H1 (cell line): ENCODE results near the gene SHISA6. TPM values are rescaled to one million over a fixed set of nuclear protein-coding genes. Genes with fewer than 3 reads are reported as not detected.

Experiments used
- CTCF ChIA-PET: fragments of 300-600 bp; sonication (Branson Sonifier 250); formaldehyde crosslinking; loops from one replicate; lab custom pipeline; 2021; ENCODE audit not compliant: partially characterized antibody; lab: Charles Lee
- POLR2A ChIA-PET: fragments of 300-600 bp; sonication (Branson Sonifier 250); formaldehyde crosslinking; loops from one replicate; lab custom pipeline; 2021; ENCODE audit warnings: inconsistent platforms; ENCODE audit not compliant: partially characterized antibody; lab: Charles Lee
- DNase-seq, 2 experiments: peaks; one replicate each; pipeline versions ENCODE4 v3.0.0 to v3.0.0-alpha.2; 2010 to 2022; ENCODE audit warnings: low spot score in 2 of 2, low read depth in 1 of 2, mixed read lengths in 1 of 2
- FAIRE-seq: peaks from 2 replicates; lab custom pipeline; 2011; peaks lifted over from hg19 to GRCh38; lab: Jason Lieb, UNC
- H2AFZ ChIP-seq: 2 replicates; pipeline ENCODE4 v1.8.1; 2012; ENCODE audit warnings: low read length, inconsistent platforms
- H2AK5ac ChIP-seq: 2 replicates; pipeline ENCODE4 v1.6.1; 2013; ENCODE audit warnings: low read depth, low read length
- H2BK120ac ChIP-seq: replicated peaks from 2 replicates; pipeline ENCODE3; 2013; ENCODE audit warnings: low read depth, low read length, inconsistent platforms
- H2BK12ac ChIP-seq: 2 replicates; pipeline ENCODE4 v1.6.1; 2013; ENCODE audit warnings: low read depth, low read length
- H2BK15ac ChIP-seq: 2 replicates; pipeline ENCODE4 v1.6.1; 2013; ENCODE audit warnings: low read length
- H2BK20ac ChIP-seq: 2 replicates; pipeline ENCODE4 v1.6.1; 2013; ENCODE audit warnings: low read length
- H2BK5ac ChIP-seq: 2 replicates; pipeline ENCODE4 v1.6.1; 2013; ENCODE audit warnings: low read depth, low read length
- H3K14ac ChIP-seq: 2 replicates; pipeline ENCODE4 v1.6.1; 2013; ENCODE audit warnings: inconsistent platforms; ENCODE audit not compliant: insufficient read length
- H3K18ac ChIP-seq: 2 replicates; pipeline ENCODE4 v1.6.1; 2013; ENCODE audit warnings: low read length; ENCODE audit errors: extremely low read depth
- H3K23ac ChIP-seq: 2 replicates; pipeline ENCODE4 v1.6.1; 2013; ENCODE audit warnings: inconsistent platforms; ENCODE audit not compliant: insufficient read length
- H3K23me2 ChIP-seq: 2 replicates; pipeline ENCODE4 v1.6.1; 2013; ENCODE audit warnings: low read depth, low read length
- H3K27ac ChIP-seq: 2 replicates; pipeline ENCODE4 v1.6.1; 2011; ENCODE audit warnings: low read depth, low read length, inconsistent platforms
- H3K27me3 ChIP-seq, 4 experiments: replicated peaks in 1 of 4; 1 replicate in 1 of 4; 2 replicates in 3 of 4; pipeline versions ENCODE4 v1.6.1 to v1.8.1; 2011 to 2013; ENCODE audit warnings: low read length in 3 of 4, mild to moderate bottlenecking in 3 of 4, inconsistent platforms in 2 of 4, mixed read lengths in 2 of 4, moderate library complexity in 1 of 4; ENCODE audit not compliant: control insufficient read depth in 3 of 4, insufficient read depth in 3 of 4; ENCODE audit errors: extremely low read depth in 1 of 4
- H3K36me3 ChIP-seq, 4 experiments: 2 replicates each; pipeline versions ENCODE4 v1.6.1 to v1.8.1; 2011 to 2013; ENCODE audit warnings: mild to moderate bottlenecking in 4 of 4, low read length in 3 of 4, moderate library complexity in 2 of 4, control low read depth in 1 of 4, inconsistent platforms in 1 of 4; ENCODE audit not compliant: insufficient read depth in 4 of 4, control insufficient read depth in 2 of 4
- H3K4ac ChIP-seq: replicated peaks from 2 replicates; pipeline ENCODE3; 2013; ENCODE audit warnings: low read length, low read depth, mixed read lengths, inconsistent platforms; ENCODE audit not compliant: insufficient read length
- H3K4me1 ChIP-seq, 4 experiments: replicated peaks in 1 of 4; 1 replicate in 1 of 4; 2 replicates in 3 of 4; pipeline versions ENCODE4 v1.6.1 to v1.8.1; 2011 to 2013; ENCODE audit warnings: low read length in 3 of 4, inconsistent platforms in 2 of 4, mixed read lengths in 1 of 4; ENCODE audit not compliant: insufficient read depth in 4 of 4, control insufficient read depth in 3 of 4
- H3K4me2 ChIP-seq, 2 experiments: 2 replicates each; pipeline versions ENCODE4 v1.6.1 to v1.8.1; 2011 to 2013; ENCODE audit warnings: low read depth in 2 of 2, low read length in 2 of 2, control low read depth in 1 of 2, inconsistent platforms in 1 of 2, mild to moderate bottlenecking in 1 of 2; ENCODE audit not compliant: insufficient read depth in 1 of 2
- H3K4me3 ChIP-seq, 4 experiments: fragments of 200-600, 300-600 bp in 1 of 4; sonication (generic), shearing (Covaris generic), sonication (Bioruptor Twin) in 1 of 4; 2 replicates each; pipeline versions ENCODE4 v1.5.1 to v1.8.1; 2011 to 2016; ENCODE audit warnings: low read length in 4 of 4, low read depth in 3 of 4, control low read depth in 2 of 4, inconsistent platforms in 2 of 4, mild to moderate bottlenecking in 2 of 4, mixed read lengths in 1 of 4, moderate library complexity in 1 of 4; ENCODE audit not compliant: insufficient read depth in 2 of 4; ENCODE audit errors: extremely low read depth in 1 of 4
- H3K56ac ChIP-seq: replicated peaks from 2 replicates; pipeline ENCODE3; 2013; ENCODE audit warnings: low read depth, mild to moderate bottlenecking, mixed read lengths, low read length, inconsistent platforms; ENCODE audit not compliant: insufficient read length
- H3K79me1 ChIP-seq: 2 replicates; pipeline ENCODE4 v1.6.1; 2013; ENCODE audit warnings: low read depth, low read length, control low read depth
- H3K79me2 ChIP-seq, 2 experiments: 2 replicates each; pipeline versions ENCODE4 v1.6.1 to v1.8.1; 2012 to 2013; ENCODE audit warnings: low read length in 2 of 2, mild to moderate bottlenecking in 2 of 2, inconsistent platforms in 1 of 2; ENCODE audit not compliant: insufficient read depth in 2 of 2, control insufficient read depth in 1 of 2
- H3K9ac ChIP-seq, 4 experiments: replicated peaks in 1 of 4; 1 replicate in 1 of 4; 2 replicates in 3 of 4; pipeline versions ENCODE4 v1.6.1 to v1.8.1; 2011 to 2013; ENCODE audit warnings: low read depth in 3 of 4, low read length in 3 of 4, control low read depth in 2 of 4, mild to moderate bottlenecking in 2 of 4, moderate library complexity in 2 of 4, inconsistent platforms in 1 of 4; ENCODE audit errors: extremely low read depth in 1 of 4
- H3K9me3 ChIP-seq, 2 experiments: 2 replicates each; pipeline versions ENCODE4 v1.6.1 to v1.8.1; 2012 to 2013; ENCODE audit warnings: mild to moderate bottlenecking in 2 of 2, moderate library complexity in 2 of 2, control low read depth in 1 of 2, inconsistent platforms in 1 of 2, low read depth in 1 of 2, low read length in 1 of 2, mixed read lengths in 1 of 2; ENCODE audit not compliant: insufficient read depth in 2 of 2
- H4K20me1 ChIP-seq, 2 experiments: replicated peaks in 1 of 2; 2 replicates each; pipeline versions ENCODE3 to v1.8.1; 2011 to 2013; ENCODE audit warnings: inconsistent platforms in 2 of 2, low read length in 2 of 2, mild to moderate bottlenecking in 1 of 2; ENCODE audit not compliant: insufficient read depth in 2 of 2, control insufficient read depth in 1 of 2
- H4K5ac ChIP-seq: 2 replicates; pipeline ENCODE4 v1.6.1; 2013; ENCODE audit warnings: low read length, low read depth, mixed read lengths, inconsistent platforms; ENCODE audit not compliant: insufficient read length
- H4K8ac ChIP-seq: 2 replicates; pipeline ENCODE4 v1.8.0; 2013; ENCODE audit warnings: mild to moderate bottlenecking, moderate library complexity, low read length, inconsistent platforms; ENCODE audit not compliant: insufficient read depth; ENCODE audit errors: extremely low read depth
- H4K91ac ChIP-seq: replicated peaks from 2 replicates; pipeline ENCODE3; 2013; ENCODE audit warnings: low read length, mixed read lengths, inconsistent platforms; ENCODE audit not compliant: insufficient read length
- KDM1A ChIP-seq: fragments of 200-600, 300-600 bp; sonication (generic); IDR thresholded peaks from 2 replicates; pipeline ENCODE4 v1.7.1; 2016; ENCODE audit warnings: mild to moderate bottlenecking, low read length, borderline replicate concordance
- TBP ChIP-seq: IDR thresholded peaks from 2 replicates; pipeline ENCODE4 v1.6.1; 2011; ENCODE audit warnings: low read depth, low read length, improper control_type of control experiment
- WGBS, 2 experiments: shearing (Covaris generic) in 1 of 2; methylation state at CpG; one replicate each; pipeline versions ENCODE4 v1.1.6 to v1.1.7; 2013 to 2015; ENCODE audit warnings: low lambda C conversion rate in 2 of 2, mixed read lengths in 2 of 2, inconsistent platforms in 1 of 2, low coverage in 1 of 2, missing lambda C conversion rate in 1 of 2; ENCODE audit not compliant: insufficient replicate concordance in 2 of 2, insufficient coverage in 1 of 2, insufficient read length in 1 of 2; ENCODE audit errors: extremely low coverage in 1 of 2, missing lambda C conversion rate in 1 of 2; 5-methylcytosine and 5-hydroxymethylcytosine counted together
- polyA plus RNA-seq, 7 experiments: library from polyadenylated mRNA; depleted of rRNA in 3 of 7; stranded (reverse) in 5 of 7; unstranded in 2 of 7; fragments of >200 nt in 5 of 7; fragments of 200-250 nt in 2 of 7; gene quantifications; 1 replicate in 5 of 7; 2 replicates in 1 of 7; 4 replicates in 1 of 7; pipeline versions ENCODE4 v1.2.1 to v1.2.3, GENCODE V29; 2011 to 2013; ENCODE audit warnings: missing spikeins in 2 of 7, mixed read lengths in 2 of 7
- total RNA-seq: library from RNA; stranded (reverse); fragmentation: NEBNext Ultra II Directional; extraction: Animal tissue kit (Norgen Biotek cat#: 25700); gene quantifications from 2 replicates; pipeline ENCODE4 v1.2.1, GENCODE V29; 2021

SHISA6 gene
- total and polyA plus RNA-seq, 2 of the 8 experiments (the other 6 are each of a cell fraction or from before 2014, with no cell fraction given): 2.9 to 4.8 TPM

- Histone ChIP-seq H3K56ac (no peak overlapping the region), H2AK5ac (no peak overlapping the region), H2BK120ac (no peak overlapping the region), H3K79me1 (no peaks in the 10 kb centered on the region), H2BK12ac (no peak overlapping the region), H3K9me3 (no peaks in the 10 kb centered on the region), H4K5ac (no peak overlapping the region), H3K9ac (no peak overlapping the region), H4K8ac (no peak overlapping the region), H3K27ac (no peak overlapping the region), H3K4ac (no peak overlapping the region), H2AFZ (no peak overlapping the region), H3K4me3 (no peak overlapping the region), H3K36me3 (no peaks in the 10 kb centered on the region), H3K23me2 (no peaks in the 10 kb centered on the region), H3K4me1 (peaks cover 2 to 8% (median 4%) of the 10 kb centered on the region in 4 experiments; a peak in 4 of 7 replicates), H3K4me2 (0 out of 4 replicates have a peak overlapping the region, but pooled peaks of 1 of the 2 experiments have one; percentile 52)
- CTCF ChIA-PET: interaction anchor here (0.7 to 1.9 kb wide), 4 partner anchors 10 to 432 kb away, joined by 3 to 13 read pairs (median 4); no protein-coding TSS in a partner anchor
- DNase-seq: no peak
- WGBS, 2 experiments: 95% methylated on average over 3 of the region's 3 CpGs; no CpG with 5 or more reads in 1 of the 2 experiments
- POLR2A ChIA-PET: no interaction called here
- TF ChIP-seq KDM1A (peak; percentile 25; the same call in 1 of the 2 replicates), TBP (no peak)
- TF ChIP-seq, all 59 proteins: peak for 1
- Histone ChIP-seq H3K79me2 (no peaks in the 10 kb centered on the region), H2BK5ac (no peak overlapping the region), H3K27me3 (no peaks in the 10 kb centered on the region), H3K18ac (no peak overlapping the region), H2BK20ac (no peak overlapping the region), H4K91ac (no peak overlapping the region), H2BK15ac (no peak overlapping the region), H3K23ac (no peak overlapping the region), H4K20me1 (no peaks in the 10 kb centered on the region), H3K14ac (no peak overlapping the region)
- FAIRE-seq: no peak
Measured at GRCh38 chr17:11309033-11309432, 68.0 kb downstream of the SHISA6 start.
